H1 (cell line): Measurements from ENCODE around the gene COL4A4. TPM values are rescaled to one million over a fixed set of nuclear protein-coding genes. Genes with fewer than 3 reads are reported as not detected.

Experiments used
- HDAC6 ChIP-seq: IDR thresholded peaks from one replicate; pipeline ENCODE4 v1.7.1; 2012; ENCODE audit warnings: low read depth, mild to moderate bottlenecking, inconsistent platforms, low read length, moderate library complexity
- PHF8 ChIP-seq: fragments of 200-600 bp; sonication (generic); conservative IDR thresholded peaks from 2 replicates; pipeline ENCODE4 v1.7.1; 2012; ENCODE audit warnings: low read depth, mild to moderate bottlenecking, inconsistent platforms, low read length, moderate library complexity
- RFX5 ChIP-seq: IDR thresholded peaks from 2 replicates; pipeline ENCODE4 v1.6.1; 2011; ENCODE audit warnings: low read depth, low read length, improper control_type of control experiment, borderline replicate concordance
- TAF1 ChIP-seq: IDR thresholded peaks from 2 replicates; pipeline ENCODE4 v1.6.1; 2011; ENCODE audit warnings: mild to moderate bottlenecking, low read depth, low read length
- USF2 ChIP-seq: IDR thresholded peaks from 2 replicates; pipeline ENCODE4 v1.6.1; 2011; ENCODE audit warnings: low read length, improper control_type of control experiment
- polyA plus RNA-seq, 7 experiments: library from polyadenylated mRNA; depleted of rRNA in 3 of 7; stranded (reverse) in 5 of 7; unstranded in 2 of 7; fragments of >200 nt in 5 of 7; fragments of 200-250 nt in 2 of 7; gene quantifications; 1 replicate in 5 of 7; 2 replicates in 1 of 7; 4 replicates in 1 of 7; pipeline versions ENCODE4 v1.2.1 to v1.2.3, GENCODE V29; 2011 to 2013; ENCODE audit warnings: missing spikeins in 2 of 7, mixed read lengths in 2 of 7
- total RNA-seq: library from RNA; stranded (reverse); fragmentation: NEBNext Ultra II Directional; extraction: Animal tissue kit (Norgen Biotek cat#: 25700); gene quantifications from 2 replicates; pipeline ENCODE4 v1.2.1, GENCODE V29; 2021

Gene COL4A4
- total and polyA plus RNA-seq, 2 of the 8 experiments (the other 6 are each of a cell fraction or from before 2014, with no cell fraction given) = 0.33 to 1.7 TPM

- no peak for TF ChIP-seq RFX5
- no peak for TF ChIP-seq USF2
- no peak for TF ChIP-seq HDAC6
- no peak for TF ChIP-seq TAF1
- TF ChIP-seq PHF8 = no peak
- TF ChIP-seq, all 59 proteins: peak for 0
Observed at GRCh38 chr2:226953826-226954225, 210.2 kb downstream of the COL4A4 start (continued).
